WTC11 (cell line): ENCODE data around the gene ABCB8. TPM values are rescaled to one million over a fixed set of nuclear protein-coding genes. Genes with fewer than 3 reads are reported as not detected.

Source experiments
- ELF4 ChIP-seq: sonication (generic); formaldehyde crosslinking; IDR thresholded peaks from 2 replicates; pipeline ENCODE4 v1.8.1; 2022; ENCODE audit warnings: low read depth, mild to moderate bottlenecking, moderate library complexity, missing genetic modification reagents
- ETV6 ChIP-seq: sonication (generic); formaldehyde crosslinking; IDR thresholded peaks from 2 replicates; pipeline ENCODE4 v1.8.1; 2022; ENCODE audit warnings: mild to moderate bottlenecking, missing genetic modification reagents
- FOXJ3 ChIP-seq: sonication (generic); formaldehyde crosslinking; IDR thresholded peaks from 2 replicates; pipeline ENCODE4 v1.9.0; 2021; ENCODE audit warnings: missing genetic modification reagents, mild to moderate bottlenecking, borderline replicate concordance
- GRHL2 ChIP-seq: fragments of 250-450 bp; sonication (Bioruptor Pico); IDR thresholded peaks from 2 replicates; pipeline ENCODE4 v1.8.0; 2022; ENCODE audit warnings: mild to moderate bottlenecking, moderate library complexity; ENCODE audit not compliant: insufficient replicate concordance, severe bottlenecking
- HMGA2 ChIP-seq: fragments of 250-450 bp; sonication (Bioruptor Pico); IDR thresholded peaks from 2 replicates; pipeline ENCODE4 v1.4.0; 2021; ENCODE audit warnings: mild to moderate bottlenecking, moderate library complexity
- NFATC4 ChIP-seq: fragments of 250-450 bp; sonication (Bioruptor Pico); IDR thresholded peaks from 2 replicates; pipeline ENCODE4 v1.9.0; 2021; ENCODE audit warnings: mild to moderate bottlenecking
- NFE2L1 ChIP-seq: sonication (generic); formaldehyde crosslinking; IDR thresholded peaks from 2 replicates; pipeline ENCODE4 v1.8.1; 2023; ENCODE audit warnings: missing genetic modification reagents
- NR3C1 ChIP-seq: sonication (generic); formaldehyde crosslinking; conservative IDR thresholded peaks from 2 replicates; pipeline ENCODE4 v1.8.1; 2023; ENCODE audit warnings: low read depth, mild to moderate bottlenecking, missing genetic modification reagents
- SOX15 ChIP-seq: fragments of 250-450 bp; sonication (Bioruptor Pico); IDR thresholded peaks from 2 replicates; pipeline ENCODE4 v1.9.0; 2021; ENCODE audit warnings: mild to moderate bottlenecking
- SP1 ChIP-seq: sonication (generic); formaldehyde crosslinking; conservative IDR thresholded peaks from 2 replicates; pipeline ENCODE4 v1.8.1; 2022; ENCODE audit warnings: missing genetic modification reagents
- TEAD1 ChIP-seq: sonication (generic); formaldehyde crosslinking; IDR thresholded peaks from 2 replicates; pipeline ENCODE4 v1.8.0; 2022; ENCODE audit warnings: mild to moderate bottlenecking, missing genetic modification reagents
- ZNF219 ChIP-seq: sonication (generic); formaldehyde crosslinking; IDR thresholded peaks from 2 replicates; pipeline ENCODE4 v1.8.0; 2023; ENCODE audit warnings: missing genetic modification reagents, mild to moderate bottlenecking, borderline replicate concordance
- ZNF263 ChIP-seq: sonication (generic); formaldehyde crosslinking; IDR thresholded peaks from 2 replicates; pipeline ENCODE4 v1.8.1; 2022; ENCODE audit warnings: low read depth, mild to moderate bottlenecking, moderate library complexity, missing genetic modification reagents
- total RNA-seq: library from RNA; stranded (reverse); gene quantifications from 3 replicates; pipeline ENCODE4 v1.2.3, GENCODE V29; 2021
- TF ChIP-seq, protein P1 (sequence below): sonication (generic); formaldehyde crosslinking; IDR thresholded peaks from 2 replicates; pipeline ENCODE4 v1.8.0; 2023; ENCODE audit warnings: missing genetic modification reagents
- TF ChIP-seq, protein P2 (sequence below): sonication (generic); formaldehyde crosslinking; IDR thresholded peaks from 2 replicates; pipeline ENCODE4 v1.8.1; 2022; ENCODE audit warnings: low read depth, missing genetic modification reagents, borderline replicate concordance
- TF ChIP-seq, protein P3 (sequence below): sonication (generic); formaldehyde crosslinking; IDR thresholded peaks from 2 replicates; pipeline ENCODE4 v1.8.1; 2022; ENCODE audit warnings: mild to moderate bottlenecking, missing genetic modification reagents, moderate library complexity, borderline replicate concordance
- TF ChIP-seq, protein P4 (sequence below): sonication (generic); formaldehyde crosslinking; IDR thresholded peaks from 2 replicates; pipeline ENCODE4 v1.8.1; 2023; ENCODE audit warnings: mild to moderate bottlenecking, missing genetic modification reagents
- TF ChIP-seq, protein P5 (sequence below): sonication (generic); formaldehyde crosslinking; IDR thresholded peaks from 2 replicates; pipeline ENCODE4 v1.8.1; 2022; ENCODE audit warnings: mild to moderate bottlenecking, moderate library complexity, missing genetic modification reagents
- TF ChIP-seq, protein P6 (sequence below): sonication (generic); formaldehyde crosslinking; conservative IDR thresholded peaks from 2 replicates; pipeline ENCODE4 v1.8.1; 2023; ENCODE audit warnings: mild to moderate bottlenecking, low read depth, missing genetic modification reagents, moderate library complexity
- TF ChIP-seq, protein P7 (sequence below): sonication (generic); formaldehyde crosslinking; IDR thresholded peaks from 2 replicates; pipeline ENCODE4 v1.8.0; 2023; ENCODE audit warnings: missing genetic modification reagents, mild to moderate bottlenecking, borderline replicate concordance
- TF ChIP-seq, protein P8 (sequence below): fragments of 200-600 bp; IDR thresholded peaks from 2 replicates; pipeline ENCODE4 v1.8.0; 2022; ENCODE audit warnings: antibody characterized with exemption

Gene ABCB8
- total RNA-seq, 1 experiment from 2014 or later, result 35.9 TPM

DNA sequence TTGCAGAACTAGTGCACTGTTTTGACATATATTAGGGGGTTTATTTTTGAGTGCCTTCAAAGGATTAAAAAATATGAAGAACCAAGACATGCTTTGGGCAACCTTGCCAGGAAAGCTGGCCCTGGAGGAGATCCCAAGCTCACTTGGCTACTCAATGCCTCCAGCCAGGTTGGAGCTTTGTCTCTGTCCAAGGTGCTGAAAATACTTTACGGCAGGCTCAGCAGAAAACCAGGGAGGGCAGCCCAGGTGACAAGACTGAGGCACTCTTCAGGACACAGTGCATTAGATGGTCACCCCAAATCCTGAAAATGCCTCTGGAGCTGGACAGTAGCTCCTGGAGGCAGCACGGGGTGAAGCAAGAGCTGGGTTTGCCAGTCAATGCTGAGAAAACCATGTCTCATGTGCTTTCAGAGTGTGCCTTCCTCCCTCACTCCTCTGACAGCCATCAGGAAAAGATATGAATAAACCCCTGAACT, 44.3 kb upstream of the ABCB8 start (continued):
- no peak for TF ChIP-seq SOX15 (CRISPR knock-in tag)
- TF ChIP-seq, protein P1, sequence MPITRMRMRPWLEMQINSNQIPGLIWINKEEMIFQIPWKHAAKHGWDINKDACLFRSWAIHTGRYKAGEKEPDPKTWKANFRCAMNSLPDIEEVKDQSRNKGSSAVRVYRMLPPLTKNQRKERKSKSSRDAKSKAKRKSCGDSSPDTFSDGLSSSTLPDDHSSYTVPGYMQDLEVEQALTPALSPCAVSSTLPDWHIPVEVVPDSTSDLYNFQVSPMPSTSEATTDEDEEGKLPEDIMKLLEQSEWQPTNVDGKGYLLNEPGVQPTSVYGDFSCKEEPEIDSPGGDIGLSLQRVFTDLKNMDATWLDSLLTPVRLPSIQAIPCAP (CRISPR knock-in tag), result no peak
- TF ChIP-seq, protein P2, sequence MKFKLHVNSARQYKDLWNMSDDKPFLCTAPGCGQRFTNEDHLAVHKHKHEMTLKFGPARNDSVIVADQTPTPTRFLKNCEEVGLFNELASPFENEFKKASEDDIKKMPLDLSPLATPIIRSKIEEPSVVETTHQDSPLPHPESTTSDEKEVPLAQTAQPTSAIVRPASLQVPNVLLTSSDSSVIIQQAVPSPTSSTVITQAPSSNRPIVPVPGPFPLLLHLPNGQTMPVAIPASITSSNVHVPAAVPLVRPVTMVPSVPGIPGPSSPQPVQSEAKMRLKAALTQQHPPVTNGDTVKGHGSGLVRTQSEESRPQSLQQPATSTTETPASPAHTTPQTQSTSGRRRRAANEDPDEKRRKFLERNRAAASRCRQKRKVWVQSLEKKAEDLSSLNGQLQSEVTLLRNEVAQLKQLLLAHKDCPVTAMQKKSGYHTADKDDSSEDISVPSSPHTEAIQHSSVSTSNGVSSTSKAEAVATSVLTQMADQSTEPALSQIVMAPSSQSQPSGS (CRISPR knock-in tag), result no peak
- TF ChIP-seq TEAD1 (CRISPR knock-in tag), result peak; percentile 57; the same call in 1 of the 2 replicates
- TF ChIP-seq, protein P3, sequence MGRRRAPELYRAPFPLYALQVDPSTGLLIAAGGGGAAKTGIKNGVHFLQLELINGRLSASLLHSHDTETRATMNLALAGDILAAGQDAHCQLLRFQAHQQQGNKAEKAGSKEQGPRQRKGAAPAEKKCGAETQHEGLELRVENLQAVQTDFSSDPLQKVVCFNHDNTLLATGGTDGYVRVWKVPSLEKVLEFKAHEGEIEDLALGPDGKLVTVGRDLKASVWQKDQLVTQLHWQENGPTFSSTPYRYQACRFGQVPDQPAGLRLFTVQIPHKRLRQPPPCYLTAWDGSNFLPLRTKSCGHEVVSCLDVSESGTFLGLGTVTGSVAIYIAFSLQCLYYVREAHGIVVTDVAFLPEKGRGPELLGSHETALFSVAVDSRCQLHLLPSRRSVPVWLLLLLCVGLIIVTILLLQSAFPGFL (CRISPR knock-in tag), result no peak
- TF ChIP-seq GRHL2 (CRISPR knock-in tag), result no peak
- TF ChIP-seq, protein P4, sequence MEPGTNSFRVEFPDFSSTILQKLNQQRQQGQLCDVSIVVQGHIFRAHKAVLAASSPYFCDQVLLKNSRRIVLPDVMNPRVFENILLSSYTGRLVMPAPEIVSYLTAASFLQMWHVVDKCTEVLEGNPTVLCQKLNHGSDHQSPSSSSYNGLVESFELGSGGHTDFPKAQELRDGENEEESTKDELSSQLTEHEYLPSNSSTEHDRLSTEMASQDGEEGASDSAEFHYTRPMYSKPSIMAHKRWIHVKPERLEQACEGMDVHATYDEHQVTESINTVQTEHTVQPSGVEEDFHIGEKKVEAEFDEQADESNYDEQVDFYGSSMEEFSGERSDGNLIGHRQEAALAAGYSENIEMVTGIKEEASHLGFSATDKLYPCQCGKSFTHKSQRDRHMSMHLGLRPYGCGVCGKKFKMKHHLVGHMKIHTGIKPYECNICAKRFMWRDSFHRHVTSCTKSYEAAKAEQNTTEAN (CRISPR knock-in tag), result no peak
- no peak for TF ChIP-seq NR3C1
- no peak; the same call in 1 of the 2 replicates for TF ChIP-seq SP1 (CRISPR knock-in tag)
- no peak for TF ChIP-seq ZNF263 (CRISPR knock-in tag)
- TF ChIP-seq HMGA2, result no peak
- TF ChIP-seq, protein P5, sequence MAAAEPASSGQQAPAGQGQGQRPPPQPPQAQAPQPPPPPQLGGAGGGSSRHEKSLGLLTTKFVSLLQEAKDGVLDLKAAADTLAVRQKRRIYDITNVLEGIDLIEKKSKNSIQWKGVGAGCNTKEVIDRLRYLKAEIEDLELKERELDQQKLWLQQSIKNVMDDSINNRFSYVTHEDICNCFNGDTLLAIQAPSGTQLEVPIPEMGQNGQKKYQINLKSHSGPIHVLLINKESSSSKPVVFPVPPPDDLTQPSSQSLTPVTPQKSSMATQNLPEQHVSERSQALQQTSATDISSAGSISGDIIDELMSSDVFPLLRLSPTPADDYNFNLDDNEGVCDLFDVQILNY (CRISPR knock-in tag), result no peak
- TF ChIP-seq, protein P6, sequence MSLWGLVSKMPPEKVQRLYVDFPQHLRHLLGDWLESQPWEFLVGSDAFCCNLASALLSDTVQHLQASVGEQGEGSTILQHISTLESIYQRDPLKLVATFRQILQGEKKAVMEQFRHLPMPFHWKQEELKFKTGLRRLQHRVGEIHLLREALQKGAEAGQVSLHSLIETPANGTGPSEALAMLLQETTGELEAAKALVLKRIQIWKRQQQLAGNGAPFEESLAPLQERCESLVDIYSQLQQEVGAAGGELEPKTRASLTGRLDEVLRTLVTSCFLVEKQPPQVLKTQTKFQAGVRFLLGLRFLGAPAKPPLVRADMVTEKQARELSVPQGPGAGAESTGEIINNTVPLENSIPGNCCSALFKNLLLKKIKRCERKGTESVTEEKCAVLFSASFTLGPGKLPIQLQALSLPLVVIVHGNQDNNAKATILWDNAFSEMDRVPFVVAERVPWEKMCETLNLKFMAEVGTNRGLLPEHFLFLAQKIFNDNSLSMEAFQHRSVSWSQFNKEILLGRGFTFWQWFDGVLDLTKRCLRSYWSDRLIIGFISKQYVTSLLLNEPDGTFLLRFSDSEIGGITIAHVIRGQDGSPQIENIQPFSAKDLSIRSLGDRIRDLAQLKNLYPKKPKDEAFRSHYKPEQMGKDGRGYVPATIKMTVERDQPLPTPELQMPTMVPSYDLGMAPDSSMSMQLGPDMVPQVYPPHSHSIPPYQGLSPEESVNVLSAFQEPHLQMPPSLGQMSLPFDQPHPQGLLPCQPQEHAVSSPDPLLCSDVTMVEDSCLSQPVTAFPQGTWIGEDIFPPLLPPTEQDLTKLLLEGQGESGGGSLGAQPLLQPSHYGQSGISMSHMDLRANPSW (CRISPR knock-in tag), result no peak
- TF ChIP-seq, protein P7, sequence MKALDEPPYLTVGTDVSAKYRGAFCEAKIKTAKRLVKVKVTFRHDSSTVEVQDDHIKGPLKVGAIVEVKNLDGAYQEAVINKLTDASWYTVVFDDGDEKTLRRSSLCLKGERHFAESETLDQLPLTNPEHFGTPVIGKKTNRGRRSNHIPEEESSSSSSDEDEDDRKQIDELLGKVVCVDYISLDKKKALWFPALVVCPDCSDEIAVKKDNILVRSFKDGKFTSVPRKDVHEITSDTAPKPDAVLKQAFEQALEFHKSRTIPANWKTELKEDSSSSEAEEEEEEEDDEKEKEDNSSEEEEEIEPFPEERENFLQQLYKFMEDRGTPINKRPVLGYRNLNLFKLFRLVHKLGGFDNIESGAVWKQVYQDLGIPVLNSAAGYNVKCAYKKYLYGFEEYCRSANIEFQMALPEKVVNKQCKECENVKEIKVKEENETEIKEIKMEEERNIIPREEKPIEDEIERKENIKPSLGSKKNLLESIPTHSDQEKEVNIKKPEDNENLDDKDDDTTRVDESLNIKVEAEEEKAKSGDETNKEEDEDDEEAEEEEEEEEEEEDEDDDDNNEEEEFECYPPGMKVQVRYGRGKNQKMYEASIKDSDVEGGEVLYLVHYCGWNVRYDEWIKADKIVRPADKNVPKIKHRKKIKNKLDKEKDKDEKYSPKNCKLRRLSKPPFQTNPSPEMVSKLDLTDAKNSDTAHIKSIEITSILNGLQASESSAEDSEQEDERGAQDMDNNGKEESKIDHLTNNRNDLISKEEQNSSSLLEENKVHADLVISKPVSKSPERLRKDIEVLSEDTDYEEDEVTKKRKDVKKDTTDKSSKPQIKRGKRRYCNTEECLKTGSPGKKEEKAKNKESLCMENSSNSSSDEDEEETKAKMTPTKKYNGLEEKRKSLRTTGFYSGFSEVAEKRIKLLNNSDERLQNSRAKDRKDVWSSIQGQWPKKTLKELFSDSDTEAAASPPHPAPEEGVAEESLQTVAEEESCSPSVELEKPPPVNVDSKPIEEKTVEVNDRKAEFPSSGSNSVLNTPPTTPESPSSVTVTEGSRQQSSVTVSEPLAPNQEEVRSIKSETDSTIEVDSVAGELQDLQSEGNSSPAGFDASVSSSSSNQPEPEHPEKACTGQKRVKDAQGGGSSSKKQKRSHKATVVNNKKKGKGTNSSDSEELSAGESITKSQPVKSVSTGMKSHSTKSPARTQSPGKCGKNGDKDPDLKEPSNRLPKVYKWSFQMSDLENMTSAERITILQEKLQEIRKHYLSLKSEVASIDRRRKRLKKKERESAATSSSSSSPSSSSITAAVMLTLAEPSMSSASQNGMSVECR (CRISPR knock-in tag), result peak; percentile 80; the same call in 1 of the 2 replicates
- TF ChIP-seq NFATC4, result no peak
- TF ChIP-seq, protein P8, sequence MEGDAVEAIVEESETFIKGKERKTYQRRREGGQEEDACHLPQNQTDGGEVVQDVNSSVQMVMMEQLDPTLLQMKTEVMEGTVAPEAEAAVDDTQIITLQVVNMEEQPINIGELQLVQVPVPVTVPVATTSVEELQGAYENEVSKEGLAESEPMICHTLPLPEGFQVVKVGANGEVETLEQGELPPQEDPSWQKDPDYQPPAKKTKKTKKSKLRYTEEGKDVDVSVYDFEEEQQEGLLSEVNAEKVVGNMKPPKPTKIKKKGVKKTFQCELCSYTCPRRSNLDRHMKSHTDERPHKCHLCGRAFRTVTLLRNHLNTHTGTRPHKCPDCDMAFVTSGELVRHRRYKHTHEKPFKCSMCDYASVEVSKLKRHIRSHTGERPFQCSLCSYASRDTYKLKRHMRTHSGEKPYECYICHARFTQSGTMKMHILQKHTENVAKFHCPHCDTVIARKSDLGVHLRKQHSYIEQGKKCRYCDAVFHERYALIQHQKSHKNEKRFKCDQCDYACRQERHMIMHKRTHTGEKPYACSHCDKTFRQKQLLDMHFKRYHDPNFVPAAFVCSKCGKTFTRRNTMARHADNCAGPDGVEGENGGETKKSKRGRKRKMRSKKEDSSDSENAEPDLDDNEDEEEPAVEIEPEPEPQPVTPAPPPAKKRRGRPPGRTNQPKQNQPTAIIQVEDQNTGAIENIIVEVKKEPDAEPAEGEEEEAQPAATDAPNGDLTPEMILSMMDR, result no peak
- TF ChIP-seq ELF4 (CRISPR knock-in tag), result no peak
- no peak for TF ChIP-seq ZNF219 (CRISPR knock-in tag)
- TF ChIP-seq FOXJ3 (CRISPR knock-in tag), result no peak
- TF ChIP-seq ETV6 (CRISPR knock-in tag), result no peak
- TF ChIP-seq NFE2L1 (CRISPR knock-in tag), result peak; percentile 45; the same call in 1 of the 2 replicates
